Activated CD8-positive, alpha-beta memory T cell treated with anti-CD3 and anti-CD28 coated beads, Interleukin-2, amount 50 U/mL, for 48 hours (primary cell): ENCODE measurements around the gene DGCR8.

Source experiments
- DNase-seq: peaks from one replicate; pipeline ENCODE4 v3.0.0-alpha.2; 2020

The DGCR8 gene

GRCh38 chr22:20127318-20127868 lies 47.4 kb downstream of the DGCR8 start:
- DNase-seq, result no peak

- no peak for DNase-seq
These were observed 48.0 kb downstream of the DGCR8 start for GRCh38 chr22:20127869-20128618.

GRCh38 chr22:20128619-20128901 lies 48.5 kb downstream of the DGCR8 start:
- no peak for DNase-seq

- peak; percentile 74 for DNase-seq
These were observed 49.1 kb downstream of the DGCR8 start for GRCh38 chr22:20128902-20129746.

GRCh38 chr22:20129747-20130014 lies 49.6 kb downstream of the DGCR8 start:
- no peak for DNase-seq

GRCh38 chr22:20130319-20130718 lies 50.3 kb downstream of the DGCR8 start:
- no peak for DNase-seq

- peak; percentile 87 for DNase-seq
These were observed 50.9 kb downstream of the DGCR8 start for GRCh38 chr22:20130731-20131596.

- no peak for DNase-seq
These were observed 51.5 kb downstream of the DGCR8 start, which contains the start of gene ZDHHC8 for GRCh38 chr22:20131597-20131858. Gene ZDHHC8, plus strand, starts transcription at chr22:20131804. Its CDS starts 144 bp downstream, at chr22:20131948.

- no peak for DNase-seq
These were observed 52.0 kb downstream of the DGCR8 start for GRCh38 chr22:20131859-20132685.

- no peak for DNase-seq
These were observed 52.7 kb downstream of the DGCR8 start for GRCh38 chr22:20132686-20133246.

- DNase-seq, result no peak
These were observed 54.0 kb downstream of the DGCR8 start for GRCh38 chr22:20133930-20134549.

GRCh38 chr22:20135265-20135664 lies 55.2 kb downstream of the DGCR8 start:
- no peak for DNase-seq

GRCh38 chr22:20135806-20136602 lies 56.0 kb downstream of the DGCR8 start:
- no peak for DNase-seq

GRCh38 chr22:20136603-20136873 lies 56.5 kb downstream of the DGCR8 start:
- no peak for DNase-seq

- DNase-seq, result no peak
These were observed 57.1 kb downstream of the DGCR8 start for GRCh38 chr22:20137113-20137512.

GRCh38 chr22:20137671-20138416 lies 57.8 kb downstream of the DGCR8 start:
- no peak for DNase-seq

- DNase-seq, result no peak
These were observed 58.3 kb downstream of the DGCR8 start for GRCh38 chr22:20138417-20138738.

GRCh38 chr22:20138868-20139267 lies 58.8 kb downstream of the DGCR8 start:
- DNase-seq, result no peak

GRCh38 chr22:20139391-20140106 lies 59.5 kb downstream of the DGCR8 start:
- no peak for DNase-seq

GRCh38 chr22:20140107-20140445 lies 60.0 kb downstream of the DGCR8 start:
- no peak for DNase-seq
